ENCODE measurements around the gene CDH13. TPM values are rescaled to one million over a fixed set of nuclear protein-coding genes. Genes with fewer than 3 reads are reported as not detected.

The CDH13 gene
- total RNA-seq, 1 donor from 2014 or later: not detected

- POLR2A ChIA-PET: no interaction called here
- TF ChIP-seq, protein P1, sequence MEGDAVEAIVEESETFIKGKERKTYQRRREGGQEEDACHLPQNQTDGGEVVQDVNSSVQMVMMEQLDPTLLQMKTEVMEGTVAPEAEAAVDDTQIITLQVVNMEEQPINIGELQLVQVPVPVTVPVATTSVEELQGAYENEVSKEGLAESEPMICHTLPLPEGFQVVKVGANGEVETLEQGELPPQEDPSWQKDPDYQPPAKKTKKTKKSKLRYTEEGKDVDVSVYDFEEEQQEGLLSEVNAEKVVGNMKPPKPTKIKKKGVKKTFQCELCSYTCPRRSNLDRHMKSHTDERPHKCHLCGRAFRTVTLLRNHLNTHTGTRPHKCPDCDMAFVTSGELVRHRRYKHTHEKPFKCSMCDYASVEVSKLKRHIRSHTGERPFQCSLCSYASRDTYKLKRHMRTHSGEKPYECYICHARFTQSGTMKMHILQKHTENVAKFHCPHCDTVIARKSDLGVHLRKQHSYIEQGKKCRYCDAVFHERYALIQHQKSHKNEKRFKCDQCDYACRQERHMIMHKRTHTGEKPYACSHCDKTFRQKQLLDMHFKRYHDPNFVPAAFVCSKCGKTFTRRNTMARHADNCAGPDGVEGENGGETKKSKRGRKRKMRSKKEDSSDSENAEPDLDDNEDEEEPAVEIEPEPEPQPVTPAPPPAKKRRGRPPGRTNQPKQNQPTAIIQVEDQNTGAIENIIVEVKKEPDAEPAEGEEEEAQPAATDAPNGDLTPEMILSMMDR (IDR thresholded peaks at IDR 0.05): no peak
- H3K36me3 Mint-ChIP-seq (ENCODE audit: low read depth): no peaks in the 10 kb centered on the region
- no peaks in the 10 kb centered on the region for H3K9me3 Mint-ChIP-seq
- DNase-seq (no peak), ATAC-seq (ENCODE audit: low read depth) (no peak)
- H3K4me3 Mint-ChIP-seq: no peak overlapping the region
- CTCF ChIA-PET: no interaction called here
- intact Hi-C loops (cut with micrococcal nuclease): no loop called here
- H3K4me1 Mint-ChIP-seq: no peaks in the 10 kb centered on the region
- H3K27me3 Mint-ChIP-seq: peaks cover 8% of the 10 kb centered on the region
- no peak overlapping the region for H3K27ac Mint-ChIP-seq
Observed at GRCh38 chr16:82668094-82668493, 41.3 kb downstream of the CDH13 start.

- no peak for ATAC-seq (ENCODE audit: low read depth)
- CTCF ChIA-PET: interaction anchor here (0.6 kb wide), 1 partner anchor 23 kb away, joined by 4 read pairs; no protein-coding TSS in a partner anchor
- Mint-ChIP-seq H3K27me3 (peaks cover 4% of the 10 kb centered on the region), H3K4me3 (no peak overlapping the region), H3K4me1 (no peaks in the 10 kb centered on the region), H3K27ac (no peak overlapping the region), H3K9me3 (no peaks in the 10 kb centered on the region), H3K36me3 (ENCODE audit: low read depth) (no peaks in the 10 kb centered on the region)
- intact Hi-C loops (cut with micrococcal nuclease): no loop called here
- TF ChIP-seq, protein P1 (IDR thresholded peaks at IDR 0.05): no peak
- POLR2A ChIA-PET: no interaction called here
- DNase-seq: no peak
Observed at GRCh38 chr16:82671741-82672140, 45.0 kb downstream of the CDH13 start.

- no peak for DNase-seq
- Mint-ChIP-seq H3K27ac (no peak overlapping the region), H3K27me3 (peaks cover 4% of the 10 kb centered on the region), H3K4me1 (no peaks in the 10 kb centered on the region), H3K4me3 (no peak overlapping the region), H3K9me3 (no peaks in the 10 kb centered on the region), H3K36me3 (ENCODE audit: low read depth) (no peaks in the 10 kb centered on the region)
- POLR2A ChIA-PET: no interaction called here
- TF ChIP-seq, protein P1 (IDR thresholded peaks at IDR 0.05): no peak
- intact Hi-C loops (cut with micrococcal nuclease): no loop called here
- CTCF ChIA-PET: no interaction called here
- no peak for ATAC-seq (ENCODE audit: low read depth)
Observed at GRCh38 chr16:82672676-82673075, 45.9 kb downstream of the CDH13 start.

DNA sequence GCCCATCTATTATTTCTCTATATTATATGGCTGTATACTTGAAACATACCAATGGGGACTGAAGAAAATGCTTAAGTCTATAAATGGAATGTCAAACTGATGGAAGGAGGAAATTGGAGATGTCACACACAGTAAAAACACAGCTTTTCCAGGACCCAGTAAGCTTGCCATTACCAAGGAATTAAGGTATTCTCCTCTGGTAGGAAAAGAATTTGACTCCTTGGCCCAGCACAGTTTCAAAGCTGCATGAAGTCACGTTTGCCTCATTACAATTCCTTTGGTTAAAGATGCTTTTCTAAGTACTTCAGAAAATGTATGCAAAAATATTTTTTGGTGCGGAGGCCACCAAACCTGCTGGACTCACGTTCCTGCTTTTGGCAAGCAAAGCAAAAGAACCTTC, 48.5 kb downstream of the CDH13 start:
- H3K4me3 Mint-ChIP-seq: no peak overlapping the region
- peaks cover 4% of the 10 kb centered on the region for H3K27me3 Mint-ChIP-seq
- DNase-seq: no peak
- no peak for ATAC-seq (ENCODE audit: low read depth)
- TF ChIP-seq, protein P1 (IDR thresholded peaks at IDR 0.05): no peak
- POLR2A ChIA-PET: no interaction called here
- intact Hi-C loops (cut with micrococcal nuclease): no loop called here
- H3K4me1 Mint-ChIP-seq: no peaks in the 10 kb centered on the region
- no peaks in the 10 kb centered on the region for H3K36me3 Mint-ChIP-seq (ENCODE audit: low read depth)
- H3K27ac Mint-ChIP-seq: no peak overlapping the region
- H3K9me3 Mint-ChIP-seq: no peaks in the 10 kb centered on the region
- CTCF ChIA-PET: no interaction called here

DNA sequence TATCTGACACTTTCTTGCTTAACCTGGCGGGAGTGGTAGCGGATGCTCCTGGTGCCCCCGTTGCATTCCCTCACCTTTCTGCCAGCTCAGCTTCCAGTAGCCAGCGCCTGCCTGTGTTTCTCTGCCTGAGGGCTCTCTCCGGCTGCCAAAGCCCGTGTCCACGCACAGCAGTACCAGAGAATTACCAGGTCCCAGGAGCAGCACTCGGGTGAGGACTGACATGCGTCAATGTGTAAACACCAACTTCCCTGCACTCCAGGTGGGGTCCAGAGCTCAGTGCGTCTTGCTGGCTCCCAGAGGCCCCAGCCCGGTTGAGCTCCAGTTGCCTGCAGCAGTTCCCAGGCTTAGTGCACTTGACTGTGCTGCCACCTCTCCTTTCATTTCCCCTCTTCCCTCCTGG, 54.8 kb downstream of the CDH13 start:
- no peak overlapping the region for H3K4me3 Mint-ChIP-seq
- no peaks in the 10 kb centered on the region for H3K4me1 Mint-ChIP-seq
- no peaks in the 10 kb centered on the region for H3K36me3 Mint-ChIP-seq (ENCODE audit: low read depth)
- ATAC-seq (ENCODE audit: low read depth): no peak
- ChIA-PET POLR2A (no interaction called here), CTCF (no interaction called here)
- intact Hi-C loops (cut with micrococcal nuclease): no loop called here
- no peaks in the 10 kb centered on the region for H3K9me3 Mint-ChIP-seq
- no peak for DNase-seq
- TF ChIP-seq, protein P1 (IDR thresholded peaks at IDR 0.05): no peak
- peaks cover 4% of the 10 kb centered on the region for H3K27me3 Mint-ChIP-seq
- no peak overlapping the region for H3K27ac Mint-ChIP-seq

Data from activated B cell treated with CpG ODN at 0.5 μM for 24 hours (primary cell).